Left ventricle myocardium inferior (tissue), 1 donor: ENCODE data around the gene RAD51B. TPM values are rescaled to one million over a fixed set of nuclear protein-coding genes. Genes with fewer than 3 reads are reported as not detected.

Source experiments
- DNase-seq: peaks from one replicate; pipeline ENCODE4 v3.0.0-alpha.2; 2020
- H3K27ac ChIP-seq: fragments of 200-600 bp; replicated peaks from 2 replicates; pipeline ENCODE4 v1.8.0; 2021
- H3K27me3 ChIP-seq: fragments of 200-600 bp; 2 replicates; pipeline ENCODE4 v1.8.0; 2021; ENCODE audit warnings: low read depth
- H3K36me3 ChIP-seq: fragments of 200-600 bp; 2 replicates; pipeline ENCODE4 v1.8.0; 2021
- H3K4me1 ChIP-seq: fragments of 200-600 bp; 2 replicates; pipeline ENCODE4 v1.8.0; 2021
- H3K4me3 ChIP-seq: fragments of 200-600 bp; 2 replicates; pipeline ENCODE4 v1.8.0; 2021; ENCODE audit warnings: mild to moderate bottlenecking, moderate library complexity
- H3K9me3 ChIP-seq: fragments of 200-600 bp; replicated peaks from 2 replicates; pipeline ENCODE4 v1.8.0; 2021
- CTCF ChIP-seq: fragments of 200-600 bp; IDR thresholded peaks from 2 replicates; pipeline ENCODE4 v1.8.0; 2021; ENCODE audit warnings: antibody characterized with exemption, mild to moderate bottlenecking, borderline replicate concordance
- intact Hi-C: fragments of 100-400 bp; cut with micrococcal nuclease; formaldehyde crosslinking; loops from one replicate; pipeline ENCODE4 v1.11.0; 2022
- total RNA-seq: library from RNA; stranded (reverse); fragmentation: NEBNext Ultra II Directional; extraction: Animal tissue kit (Norgen Biotek cat#: 25700); gene quantifications from one replicate; pipeline ENCODE4 v1.2.1, GENCODE V29; 2021
- donor health status: DM: no; HTN: yes; CAD: no; lungs with severe emphysema.

The RAD51B gene
- total RNA-seq, 1 donor from 2014 or later, result 2.4 TPM

- Histone ChIP-seq H3K4me1 (peaks cover 58% of the 10 kb centered on the region), H3K9me3 (no peaks in the 10 kb centered on the region), H3K36me3 (no peaks in the 10 kb centered on the region), H3K27ac (peak overlapping the region; percentile 86), H3K27me3 (no peaks in the 10 kb centered on the region), H3K4me3 (peak overlapping the region; percentile 10)
- DNase-seq, result peak; percentile 63
- TF ChIP-seq CTCF, result no peak
- intact Hi-C loops, result no loop called here
Observed at GRCh38 chr14:68633131-68633991, 813.8 kb downstream of the RAD51B start.

- H3K9me3 ChIP-seq, result no peaks in the 10 kb centered on the region
- peaks cover 68% of the 10 kb centered on the region for H3K4me1 ChIP-seq
- H3K4me3 ChIP-seq, result no peak overlapping the region
- H3K27me3 ChIP-seq, result no peaks in the 10 kb centered on the region
- H3K27ac ChIP-seq, result peak overlapping the region; percentile 86
- DNase-seq, result no peak
- intact Hi-C loops, result no loop called here
- H3K36me3 ChIP-seq, result no peaks in the 10 kb centered on the region
- no peak for TF ChIP-seq CTCF
Observed at GRCh38 chr14:68634332-68634731, 814.8 kb downstream of the RAD51B start.

- no peak for DNase-seq
- H3K27ac ChIP-seq, result peak overlapping the region; percentile 86
- no peaks in the 10 kb centered on the region for H3K27me3 ChIP-seq
- intact Hi-C loops, result no loop called here
- peaks cover 74% of the 10 kb centered on the region for H3K4me1 ChIP-seq
- H3K4me3 ChIP-seq, result no peak overlapping the region
- no peak for TF ChIP-seq CTCF
- no peaks in the 10 kb centered on the region for H3K36me3 ChIP-seq
- H3K9me3 ChIP-seq, result no peaks in the 10 kb centered on the region
Observed at GRCh38 chr14:68634874-68635595, 815.5 kb downstream of the RAD51B start.

- H3K4me3 ChIP-seq, result no peak overlapping the region
- peaks cover 64% of the 10 kb centered on the region for H3K4me1 ChIP-seq
- DNase-seq, result no peak
- intact Hi-C loops, result no loop called here
- no peaks in the 10 kb centered on the region for H3K36me3 ChIP-seq
- H3K9me3 ChIP-seq, result peaks cover 15% of the 10 kb centered on the region
- TF ChIP-seq CTCF, result no peak
- no peaks in the 10 kb centered on the region for H3K27me3 ChIP-seq
- H3K27ac ChIP-seq, result peak overlapping the region; percentile 80
Observed at GRCh38 chr14:68636597-68636996, 817.0 kb downstream of the RAD51B start.

GRCh38 chr14:68637106-68638021 lies 817.8 kb downstream of the RAD51B start:
- H3K4me1 ChIP-seq, result peaks cover 57% of the 10 kb centered on the region
- no peak for TF ChIP-seq CTCF
- intact Hi-C loops, result no loop called here

More at GRCh38 chr14:68637106-68638021, 817.8 kb downstream of the RAD51B start:
- no peaks in the 10 kb centered on the region for H3K36me3 ChIP-seq
- peaks cover 23% of the 10 kb centered on the region for H3K9me3 ChIP-seq
- H3K27ac ChIP-seq, result peak overlapping the region; percentile 80
- peak; percentile 54 for DNase-seq
- no peak overlapping the region for H3K4me3 ChIP-seq
- no peaks in the 10 kb centered on the region for H3K27me3 ChIP-seq
